Activated CD8-positive, alpha-beta memory T cell treated with anti-CD3 and anti-CD28 coated beads, Interleukin-2, amount 50 U/mL, for 24 hours (primary cell): Measurements from ENCODE around the gene COL23A1.

Experiments used
- DNase-seq: peaks from one replicate; pipeline ENCODE4 v3.0.0-alpha.2; 2020; ENCODE audit errors: extremely low read depth

The COL23A1 gene

DNA sequence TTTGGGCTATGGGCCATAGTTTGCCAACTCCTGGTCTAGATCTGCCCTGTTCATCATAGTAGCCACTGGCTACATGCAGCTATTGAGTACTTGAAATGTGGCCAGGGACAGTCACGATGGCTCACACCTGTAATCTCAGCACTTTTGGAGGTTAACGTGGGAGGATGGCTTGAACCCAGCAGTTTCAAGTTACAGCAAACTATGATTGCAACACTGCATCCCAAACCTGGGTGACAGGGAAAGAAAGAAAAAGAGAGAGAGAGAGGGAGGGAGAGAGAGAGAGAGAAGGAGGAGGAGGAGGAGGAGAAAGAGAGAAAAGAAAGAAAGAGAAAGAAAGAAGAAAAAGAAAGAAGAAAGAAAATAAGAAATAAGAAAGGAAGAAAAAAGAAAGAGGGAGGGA, 397.9 kb downstream of the COL23A1 start:
- DNase-seq = no peak

DNA sequence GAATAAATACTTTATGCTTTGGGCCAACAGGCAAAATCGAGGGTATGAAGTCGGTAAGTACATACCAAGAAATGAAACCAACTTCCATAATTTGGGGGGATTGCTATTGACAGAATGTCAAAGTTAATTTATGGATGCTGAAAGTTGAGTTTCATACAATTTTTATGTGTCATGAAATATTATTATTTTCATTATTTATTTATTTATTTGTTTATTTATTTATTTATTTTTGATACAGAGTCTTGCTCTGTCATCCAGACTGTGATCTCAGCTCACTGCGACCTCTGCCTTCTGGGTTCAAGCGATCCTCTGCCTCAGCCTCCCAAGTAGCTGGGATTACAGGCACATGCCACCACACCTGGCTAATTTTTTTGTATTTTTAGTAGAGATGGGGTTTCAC, 398.5 kb downstream of the COL23A1 start:
- DNase-seq = no peak

GRCh38 chr5:178189433-178189832, 400.8 kb downstream of the COL23A1 start:
- no peak for DNase-seq
